HG03469 (cell line): ENCODE data around the gene XPO6.

Source experiments
- ATAC-seq: cut with Tn5 transposase; IDR thresholded peaks from one replicate; pipeline ENCODE4 v1.9.1; 2021; ENCODE audit warnings: mild to moderate bottlenecking, moderate library complexity, moderate number of reproducible peaks; ENCODE audit not compliant: unreplicated experiment

The XPO6 gene

DNA sequence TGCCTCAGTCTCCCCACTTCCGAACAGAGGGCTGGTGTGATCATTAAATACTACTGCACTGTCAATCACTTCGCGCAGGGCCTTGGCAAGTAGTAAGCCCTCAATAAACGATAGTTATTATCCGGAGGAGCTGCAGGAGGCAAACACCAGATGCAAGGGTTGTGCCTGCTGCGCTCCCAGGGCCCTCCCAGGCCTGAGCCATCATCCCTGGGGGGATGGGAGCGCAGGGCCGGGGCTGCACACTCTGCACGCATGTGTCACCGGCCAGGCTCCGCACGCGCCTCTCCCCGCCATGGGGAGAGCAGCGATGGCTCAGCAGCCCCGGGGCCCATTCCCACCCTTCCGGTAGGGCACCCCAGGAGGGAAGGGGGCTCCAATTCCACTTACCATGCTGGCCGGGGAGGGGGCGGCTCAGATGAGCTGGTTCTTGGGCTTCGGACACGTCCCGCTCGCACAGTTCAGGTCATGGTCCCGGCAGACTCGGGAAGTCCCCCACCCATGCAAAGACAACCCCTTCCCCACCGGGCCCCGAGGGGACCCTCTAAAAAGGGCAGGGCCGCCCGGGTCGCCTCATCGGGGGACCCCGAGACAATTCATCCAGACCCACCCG, 681 bp downstream of the XPO6 start:
- no peak for ATAC-seq

DNA sequence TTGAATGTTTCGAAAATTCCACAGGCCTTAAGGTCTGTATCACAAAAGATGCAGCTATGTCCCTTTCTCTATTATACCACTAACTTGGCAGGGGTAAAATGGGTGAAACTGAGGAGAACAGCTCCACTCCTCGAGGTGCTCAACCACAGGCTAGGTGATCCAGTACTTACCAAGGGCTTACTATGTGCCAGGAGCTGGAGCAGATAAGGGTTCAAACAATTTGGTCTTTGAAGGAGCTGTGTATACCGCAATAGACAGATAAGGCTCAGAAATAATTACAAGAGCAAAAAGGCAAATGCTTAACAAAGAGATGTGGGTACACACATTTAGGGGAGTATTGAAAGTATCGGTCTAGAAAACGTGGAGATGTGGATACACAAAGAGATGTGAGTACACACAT, 1.5 kb downstream of the XPO6 start:
- no peak for ATAC-seq

DNA sequence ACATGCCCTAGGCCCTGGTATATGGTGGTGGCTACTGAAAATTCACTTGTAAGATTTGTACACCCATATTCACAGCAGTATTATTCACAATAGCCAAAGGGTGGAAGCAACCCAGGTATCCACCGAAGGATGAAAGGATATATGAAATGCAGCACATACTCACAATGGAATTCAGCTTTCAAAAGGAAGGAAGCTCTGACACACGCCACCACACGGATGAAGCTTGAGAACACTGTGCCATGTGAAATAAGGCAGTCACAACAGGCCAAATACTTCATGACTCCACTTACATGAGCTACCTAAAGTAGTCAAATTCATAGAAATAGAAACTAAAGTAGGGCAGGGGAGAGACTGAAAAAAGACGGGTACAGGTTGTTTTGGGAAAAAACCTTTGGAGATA, 2.9 kb downstream of the XPO6 start:
- ATAC-seq, result no peak

DNA sequence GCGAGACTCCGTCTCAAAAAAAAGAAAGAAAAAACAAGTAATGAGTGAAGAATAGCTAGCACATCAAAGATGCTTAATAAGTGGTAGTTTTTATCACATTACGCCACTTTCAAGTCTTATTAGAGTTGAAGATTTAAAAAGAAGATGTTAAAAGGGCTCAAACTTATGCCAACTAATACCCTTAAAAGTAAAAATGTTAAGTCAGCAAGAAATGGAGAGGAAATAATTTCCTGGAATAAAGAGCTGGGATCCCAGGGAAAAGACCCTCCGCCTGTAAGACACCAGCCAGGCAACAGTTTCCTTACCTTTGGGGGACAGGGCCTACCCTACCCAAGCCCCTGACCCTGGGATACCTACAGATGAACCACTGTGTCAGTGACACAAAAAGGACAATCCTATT, 3.6 kb downstream of the XPO6 start:
- ATAC-seq, result no peak

DNA sequence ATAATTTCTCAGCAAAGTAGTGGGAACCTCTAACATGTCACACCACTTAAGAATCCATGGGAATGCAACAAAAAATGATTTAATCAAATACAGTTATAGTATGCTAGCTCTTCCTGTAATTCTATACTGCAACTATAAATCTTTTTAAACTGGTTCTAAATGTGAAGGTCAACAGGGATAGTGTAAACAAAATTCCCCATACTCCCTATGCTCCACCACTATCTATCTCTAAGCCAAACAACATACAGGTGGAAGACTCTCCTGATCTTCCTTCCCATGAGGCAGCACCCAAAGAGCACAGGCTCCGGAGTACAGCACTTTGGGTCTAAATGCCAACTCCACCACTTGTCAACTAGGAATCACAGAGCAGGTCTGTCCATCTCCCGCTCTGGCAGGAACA, 4.4 kb downstream of the XPO6 start:
- no peak for ATAC-seq

DNA sequence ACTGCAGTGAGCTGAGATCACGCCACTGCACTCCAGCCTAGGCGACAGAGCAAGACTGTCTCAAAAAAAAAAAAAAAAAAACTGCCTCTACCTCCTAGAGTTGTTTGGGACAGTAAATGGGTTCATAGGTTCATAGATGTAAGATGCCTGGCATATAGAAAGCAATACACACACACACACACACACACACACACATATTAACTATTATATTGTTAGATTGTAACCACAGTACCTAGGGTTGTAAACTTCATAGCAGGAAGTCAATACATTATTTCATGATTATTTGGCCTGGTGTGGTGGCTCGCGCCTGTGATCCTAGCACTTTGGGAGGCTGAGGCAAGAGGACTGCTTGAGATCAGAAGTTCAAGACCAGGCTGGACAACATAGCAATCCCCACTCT, 5.8 kb downstream of the XPO6 start:
- no peak for ATAC-seq

DNA sequence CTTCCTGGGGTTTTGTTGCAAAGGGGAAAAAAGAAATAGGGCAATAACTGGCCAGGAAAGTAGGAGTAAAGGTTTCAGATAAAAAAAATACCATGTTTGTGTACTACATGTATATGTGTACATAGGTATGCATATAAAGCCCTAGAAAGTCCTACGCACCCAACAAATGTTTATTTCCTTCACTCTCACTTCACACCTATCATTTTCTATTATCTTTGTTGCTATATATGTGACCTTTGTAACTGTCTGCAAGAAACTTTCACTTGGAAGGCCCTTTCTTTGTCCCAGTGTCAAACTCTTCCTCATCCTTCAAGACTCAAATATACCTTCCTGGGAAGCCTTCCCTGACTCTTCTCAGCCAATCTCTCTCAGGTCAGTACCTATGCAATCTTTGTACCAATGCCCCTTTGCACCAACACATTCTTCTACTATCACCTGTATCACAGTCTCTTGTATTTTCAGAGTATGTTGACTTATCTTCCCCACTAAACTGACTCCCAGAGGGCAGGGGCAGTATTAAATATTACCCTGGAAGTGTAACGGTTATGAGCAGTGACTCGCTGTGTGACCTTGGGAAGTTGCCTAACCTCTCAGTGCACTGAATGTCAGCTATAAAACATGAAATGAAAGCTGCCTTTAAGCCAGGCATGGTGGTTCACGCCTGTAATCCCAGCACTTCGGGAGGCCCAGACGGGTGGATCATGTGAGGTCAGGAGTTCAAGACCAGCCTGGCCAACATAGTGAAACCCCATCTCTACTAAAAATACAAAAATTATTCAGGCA, 6.5 kb downstream of the XPO6 start:
- no peak for ATAC-seq

DNA sequence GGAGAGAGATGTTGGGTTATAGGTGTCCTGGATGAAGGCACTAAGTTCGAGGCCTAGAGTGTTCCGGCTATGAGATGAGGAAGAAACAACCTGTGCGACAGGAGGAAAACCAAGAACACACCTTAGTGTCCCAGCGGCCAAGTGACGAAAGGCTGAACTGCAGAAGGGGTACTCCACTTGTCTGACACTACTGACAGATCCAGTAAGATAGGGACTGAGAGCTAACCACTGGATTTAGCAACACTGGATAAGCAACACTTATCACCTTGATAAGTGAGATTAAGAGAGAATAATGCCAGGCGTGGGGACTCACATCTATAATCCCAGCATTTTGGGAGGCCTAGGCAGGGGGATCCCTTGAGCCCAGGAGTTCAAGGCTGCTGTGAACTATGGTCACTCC, 7.1 kb downstream of the XPO6 start:
- no peak for ATAC-seq

DNA sequence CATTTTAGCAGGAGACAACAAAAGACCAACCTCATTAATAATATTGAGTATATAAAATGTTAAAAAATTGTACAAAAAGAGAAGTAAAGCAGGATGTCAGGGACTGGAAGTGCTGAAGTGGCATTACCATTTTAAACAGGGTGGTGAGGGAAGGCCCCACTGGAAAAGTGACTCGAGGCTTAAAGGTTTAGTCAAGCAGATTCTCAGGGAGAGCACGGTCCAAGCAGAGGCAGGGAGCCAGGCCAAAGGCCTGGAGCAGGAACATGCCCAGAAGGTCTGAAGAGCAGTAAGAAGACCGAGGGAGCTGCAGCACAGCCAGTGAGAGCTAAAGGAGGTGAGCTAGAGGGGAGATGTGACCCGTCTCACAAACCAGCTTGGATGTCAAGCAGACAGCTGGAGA, 7.6 kb downstream of the XPO6 start:
- no peak for ATAC-seq

DNA sequence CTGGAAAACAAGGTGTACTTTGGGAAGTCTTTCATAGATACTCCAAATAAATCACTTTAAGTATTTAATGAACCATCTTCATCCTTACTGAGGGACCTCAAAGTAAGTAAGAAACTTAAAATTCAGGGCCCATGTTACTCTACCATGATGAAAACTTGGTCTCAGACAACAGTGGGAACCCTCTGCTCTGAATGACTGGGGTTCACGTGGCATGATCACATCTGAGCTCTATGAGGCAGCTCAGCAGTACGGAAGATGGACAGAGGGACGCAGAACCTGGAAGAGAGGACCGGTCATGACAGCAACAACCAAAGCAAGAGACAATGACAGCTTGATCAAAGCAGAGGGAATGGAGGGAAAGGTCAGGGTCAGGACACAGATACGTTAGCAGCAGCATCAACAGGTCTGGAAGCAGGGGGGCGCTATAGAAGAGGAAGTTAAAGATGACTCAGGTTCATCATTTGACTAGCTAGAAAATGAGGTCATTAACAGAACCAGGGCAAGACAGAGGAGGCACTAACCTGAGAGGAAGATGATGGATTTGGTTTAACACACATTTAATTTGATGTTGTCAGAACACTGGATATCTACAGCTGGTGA, 9.5 kb downstream of the XPO6 start:
- no peak for ATAC-seq

DNA sequence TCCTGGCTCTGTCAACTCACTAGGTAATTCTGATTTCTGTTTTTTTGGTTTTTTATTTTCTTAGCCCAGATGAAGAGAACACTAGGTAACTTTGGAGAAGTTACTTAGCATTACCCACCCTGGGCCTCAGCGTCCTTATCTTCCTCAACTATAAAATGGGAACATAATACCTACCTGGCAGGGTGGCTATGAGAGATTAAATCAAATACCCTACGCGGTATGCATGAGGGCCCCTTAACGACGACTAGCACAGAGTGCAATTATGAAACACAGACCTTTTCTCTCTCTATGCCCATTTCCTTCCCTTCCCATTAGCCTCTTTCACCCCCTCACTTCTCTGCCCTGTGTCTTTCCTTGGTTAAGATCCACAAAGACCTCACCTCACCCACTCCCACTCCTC, 11.1 kb downstream of the XPO6 start:
- ATAC-seq, result no peak

DNA sequence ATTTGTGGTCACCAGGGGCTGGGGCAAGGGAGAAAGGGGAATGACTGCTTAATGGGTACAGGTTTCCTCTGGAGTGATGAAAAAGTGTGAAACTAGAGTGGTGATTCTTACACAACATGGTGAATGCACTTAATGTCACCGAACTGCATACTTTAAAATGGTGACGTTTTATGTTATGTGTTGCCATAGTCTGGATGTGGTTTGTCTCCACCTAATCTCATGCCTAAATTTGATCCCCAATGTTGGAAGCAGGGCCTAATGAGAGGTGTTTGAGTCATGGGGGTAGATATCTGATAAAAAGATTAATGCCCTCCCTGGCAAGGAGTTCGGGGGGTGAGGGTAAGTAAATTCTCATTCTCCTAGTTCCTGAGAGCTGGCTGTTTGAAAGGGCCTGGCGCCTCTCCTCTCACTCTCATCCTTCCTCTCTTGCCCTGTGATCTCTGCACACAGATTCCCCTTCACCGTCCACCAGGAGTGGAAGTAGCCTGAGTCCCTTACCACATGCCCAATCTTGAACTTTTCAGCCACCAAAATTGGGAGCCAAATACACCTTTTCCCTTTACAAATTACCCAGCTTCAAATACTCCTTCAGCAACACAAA, 15.3 kb downstream of the XPO6 start:
- no peak for ATAC-seq

DNA sequence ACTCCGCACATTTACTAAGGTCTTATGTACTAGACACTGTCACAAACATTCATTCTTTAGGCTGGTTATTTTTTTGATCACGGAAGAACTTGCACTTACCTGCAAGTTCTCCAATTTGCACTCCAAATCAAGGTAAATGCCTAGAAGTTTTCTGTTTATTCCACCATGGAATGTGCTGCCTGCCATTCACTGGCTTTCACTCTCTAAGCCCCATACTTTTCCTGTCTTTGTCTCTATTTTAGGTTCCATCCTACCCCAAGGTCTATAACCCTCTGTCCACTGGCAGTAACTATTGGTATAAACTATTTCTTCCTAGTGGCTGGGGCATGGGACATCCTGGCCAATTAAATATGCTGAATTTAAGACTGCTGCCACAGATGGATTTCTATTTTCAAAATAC, 15.9 kb downstream of the XPO6 start:
- no peak for ATAC-seq

DNA sequence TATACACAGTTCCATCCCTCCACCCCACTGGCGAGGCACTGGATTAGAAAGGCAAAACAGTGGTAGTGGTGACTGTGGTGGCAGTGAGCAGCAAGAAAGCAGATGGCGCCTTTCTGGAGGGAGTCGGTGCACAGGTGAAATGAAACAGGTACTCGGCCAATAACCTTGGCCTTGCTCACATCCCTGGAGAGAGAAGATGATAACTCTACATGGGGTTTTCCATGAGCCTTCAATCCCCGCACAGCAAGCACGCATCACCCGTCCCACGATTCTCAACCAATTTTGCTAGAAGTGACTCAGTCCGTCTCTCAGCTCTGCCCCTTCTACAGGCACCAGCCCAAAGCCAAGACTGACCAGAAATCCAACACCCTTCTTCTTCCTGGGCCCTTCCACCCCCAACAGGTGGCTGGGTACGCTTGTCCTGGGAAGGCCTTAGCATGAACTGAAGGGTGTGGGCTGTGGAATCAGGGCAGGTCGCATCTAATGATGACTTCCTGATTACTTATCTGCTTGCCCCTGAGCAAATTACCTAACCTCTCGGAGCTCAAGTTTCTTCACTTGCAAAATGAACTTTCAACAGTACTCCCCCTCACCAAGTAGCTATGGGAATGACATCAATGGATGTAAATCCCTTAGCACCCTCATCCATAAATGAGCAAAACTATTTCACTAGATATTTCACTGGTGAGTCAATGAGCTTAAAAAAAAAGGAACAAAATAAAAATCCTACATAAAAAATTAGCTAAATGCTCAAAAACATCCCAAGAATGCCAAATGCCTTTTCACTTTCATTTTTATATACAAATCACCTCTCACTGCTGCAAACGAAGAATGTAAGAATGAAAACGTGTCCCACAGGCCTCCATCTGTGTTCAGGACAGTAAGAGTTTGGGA, 18.0 kb downstream of the XPO6 start:
- ATAC-seq, result peak; percentile 16

DNA sequence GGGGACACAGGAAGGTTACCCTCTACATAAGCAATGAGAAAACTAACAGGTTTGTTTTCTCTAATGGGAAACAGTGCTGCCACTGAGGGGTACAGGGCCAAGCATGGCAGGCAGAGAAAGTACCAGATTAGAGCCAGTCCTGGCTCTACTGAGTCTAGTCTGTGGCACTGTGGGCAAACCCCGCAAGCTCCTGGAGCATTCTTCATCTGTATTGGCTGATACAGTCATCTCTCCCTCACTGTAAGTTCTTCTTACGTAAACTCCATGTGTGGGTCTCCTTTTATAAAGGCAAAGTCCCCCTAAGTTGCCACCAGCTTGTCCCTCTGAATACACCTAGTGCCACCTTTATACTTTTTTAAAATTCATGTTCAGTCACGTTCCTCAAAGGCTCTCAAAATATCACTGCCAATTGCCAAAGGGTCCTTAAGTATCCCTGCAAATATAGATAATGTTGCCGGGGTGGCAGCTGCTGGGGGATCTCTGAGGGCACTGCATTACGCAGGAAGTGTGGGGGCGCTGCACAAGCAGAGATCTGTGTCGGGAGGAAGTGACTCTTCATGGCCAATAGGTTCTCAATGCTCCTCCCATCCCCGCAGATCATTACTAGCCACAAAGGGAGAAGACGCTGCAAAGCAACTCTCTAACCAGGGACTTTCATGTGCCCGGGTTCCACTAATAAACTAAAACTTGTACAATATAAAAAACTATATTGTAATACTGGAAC, 18.8 kb downstream of the XPO6 start:
- peak; percentile 31 for ATAC-seq

DNA sequence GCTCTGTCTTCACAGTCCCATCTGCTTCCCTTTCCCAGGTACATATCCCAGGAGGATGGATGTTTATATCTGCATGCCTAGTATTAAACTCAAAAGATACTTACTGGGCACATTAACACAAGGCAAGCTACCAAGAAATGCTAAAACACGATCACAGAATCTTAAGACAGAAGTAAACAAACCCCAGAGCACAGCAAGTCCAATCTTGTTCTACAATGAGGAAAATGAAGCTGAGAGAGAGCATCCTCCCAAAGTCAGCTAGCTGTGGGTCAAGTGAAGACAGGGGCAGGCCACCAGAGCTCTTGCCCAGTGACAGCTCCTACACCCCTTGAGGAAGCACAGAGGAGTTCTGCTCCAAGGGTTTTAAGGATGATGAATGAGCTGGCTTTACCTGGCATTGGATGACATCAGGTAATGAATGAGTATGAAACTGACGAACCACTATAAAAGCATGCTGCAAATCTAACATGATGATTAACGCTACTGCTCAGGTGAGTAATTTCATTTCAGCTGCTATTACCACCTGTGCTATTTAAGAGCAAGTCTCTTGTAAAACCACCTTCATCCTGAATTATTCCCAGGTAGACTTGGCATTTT, 20.3 kb downstream of the XPO6 start:
- no peak for ATAC-seq

DNA sequence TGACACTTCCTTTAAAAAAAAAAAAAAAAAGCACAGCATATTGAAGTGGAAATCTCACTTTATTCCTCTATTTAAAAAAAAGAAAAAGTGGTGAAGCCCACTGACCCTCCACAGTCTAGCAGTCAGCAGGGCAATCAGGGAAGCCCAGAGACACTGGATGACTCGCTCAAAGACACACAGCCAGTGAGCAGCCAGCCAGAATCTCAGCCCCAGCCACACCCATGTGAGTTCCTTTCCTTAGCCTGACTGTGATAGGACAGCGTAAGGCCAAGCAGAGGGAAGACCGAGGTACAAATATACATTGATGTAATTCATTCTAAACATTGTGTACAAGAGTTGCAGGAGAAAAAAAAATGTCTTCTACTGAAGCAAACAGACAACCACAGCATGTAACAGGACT, 22.5 kb downstream of the XPO6 start:
- ATAC-seq, result no peak

DNA sequence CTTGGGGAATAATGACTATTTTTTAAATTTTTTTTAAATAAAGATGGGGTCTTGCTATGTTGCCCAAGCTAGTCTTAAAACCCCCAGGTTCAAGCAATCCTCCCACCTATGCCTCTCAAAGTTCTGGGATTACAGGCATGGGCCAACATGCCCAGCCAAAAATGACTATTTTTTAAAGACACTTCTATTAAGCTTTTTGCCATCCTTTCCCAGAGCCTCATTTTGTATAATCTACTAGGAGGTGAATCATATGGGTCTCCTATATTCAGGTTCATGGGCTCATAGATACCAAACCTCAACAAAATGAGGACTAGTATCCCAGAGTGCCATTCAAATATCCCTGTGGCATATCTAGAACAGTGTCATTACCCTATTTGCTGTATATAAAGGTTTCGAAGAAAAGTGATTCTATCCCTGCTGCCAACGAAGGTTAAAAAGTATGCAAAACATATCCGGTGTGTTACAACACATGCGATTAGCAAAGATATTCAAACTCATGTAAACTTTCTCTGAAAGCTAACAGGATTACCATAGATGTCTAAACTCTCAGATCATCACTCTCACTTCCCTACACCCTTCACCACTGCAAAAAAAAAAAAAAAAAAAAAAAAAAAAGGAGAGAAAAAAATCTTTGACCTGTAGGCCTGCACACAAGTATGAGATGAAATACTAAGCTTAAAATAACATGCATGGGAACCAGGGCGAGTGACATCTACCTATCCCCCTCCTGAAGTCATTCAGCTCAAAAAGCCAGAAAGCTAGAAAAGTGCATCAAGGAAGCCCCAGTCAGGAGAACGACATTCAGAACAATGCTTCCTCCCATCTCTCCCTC, 23.5 kb downstream of the XPO6 start:
- ATAC-seq, result peak; percentile 68

DNA sequence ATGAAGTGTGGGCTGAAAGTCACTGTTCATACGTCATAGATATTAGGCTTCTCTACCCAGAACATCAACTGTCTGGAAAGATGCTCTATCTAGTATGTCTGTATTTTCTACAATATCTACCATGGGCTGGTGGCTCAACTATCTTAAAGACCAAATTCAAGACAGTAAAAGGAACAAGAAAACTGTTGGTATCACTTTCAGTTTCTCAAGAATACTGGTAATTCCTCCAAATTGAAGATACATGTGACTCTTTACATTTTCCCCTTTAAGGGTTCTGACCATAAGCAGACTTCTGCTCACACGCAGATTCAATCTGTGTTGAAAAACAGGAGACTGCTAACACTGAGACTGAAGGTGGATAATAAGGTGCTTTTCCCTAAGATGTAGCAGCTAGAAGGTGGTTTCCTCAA, 24.2 kb downstream of the XPO6 start:
- peak; percentile 34 for ATAC-seq
